ENCODE measurements around the gene CIC.
A peak's percentile ranks its signal among the peaks of the same experiment; 100 is the strongest.

Gene CIC

DNA sequence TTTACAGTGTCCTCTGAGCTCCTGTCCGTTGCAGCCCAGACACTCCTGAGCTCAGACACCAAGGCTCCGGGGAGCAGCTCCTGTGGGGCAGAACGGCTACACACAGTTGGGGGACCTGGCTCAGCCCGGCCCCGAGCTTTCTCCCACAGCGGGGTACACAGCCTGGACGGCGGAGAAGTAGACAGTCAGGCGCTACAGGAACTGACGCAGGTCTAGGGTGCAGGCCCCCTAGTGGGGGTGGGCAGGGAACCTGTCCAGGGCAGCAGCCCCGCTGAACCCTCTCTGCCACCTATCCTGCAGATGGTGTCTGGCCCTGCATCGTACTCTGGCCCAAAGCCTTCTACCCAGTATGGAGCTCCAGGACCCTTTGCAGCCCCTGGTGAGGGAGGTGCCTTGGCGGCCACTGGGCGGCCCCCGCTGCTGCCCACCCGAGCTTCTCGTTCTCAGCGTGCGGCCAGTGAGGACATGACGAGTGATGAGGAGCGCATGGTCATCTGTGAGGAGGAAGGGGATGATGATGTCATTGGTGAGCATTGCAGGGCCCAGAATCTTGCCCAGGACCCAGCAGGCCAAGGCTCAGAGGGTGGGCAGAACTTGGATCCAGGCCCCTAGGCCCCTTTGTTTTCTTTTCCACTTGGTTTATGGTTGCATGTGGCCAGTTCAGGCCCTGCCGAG, 20.0 kb downstream of the CIC start:
- DNase-seq (ENCODE audit: low read depth in 2 of 2) = no peak

DNA sequence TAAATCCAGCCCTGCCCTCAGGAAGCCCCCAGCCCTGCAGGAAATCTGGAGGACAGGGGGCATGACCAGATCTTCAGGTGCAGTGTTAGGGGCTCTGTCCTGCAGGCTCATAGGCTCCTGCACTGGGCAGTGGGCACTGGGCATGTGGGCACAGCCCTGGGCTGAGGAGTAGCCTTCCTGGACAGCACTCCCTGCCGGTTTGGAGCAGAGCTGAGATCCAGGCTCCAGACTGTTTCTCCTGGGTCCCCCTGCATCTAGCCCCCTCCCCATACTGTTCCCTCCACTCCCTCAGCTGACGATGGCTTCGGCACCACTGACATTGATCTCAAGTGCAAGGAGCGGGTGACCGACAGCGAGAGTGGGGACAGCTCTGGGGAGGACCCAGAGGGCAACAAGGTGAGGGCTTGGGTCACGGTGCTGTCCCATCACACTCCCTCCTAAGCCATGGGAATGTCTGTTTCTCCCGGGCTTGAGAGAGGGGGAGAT, 20.5 kb downstream of the CIC start:
- DNase-seq (ENCODE audit: low read depth in 2 of 2) = no peak

DNA sequence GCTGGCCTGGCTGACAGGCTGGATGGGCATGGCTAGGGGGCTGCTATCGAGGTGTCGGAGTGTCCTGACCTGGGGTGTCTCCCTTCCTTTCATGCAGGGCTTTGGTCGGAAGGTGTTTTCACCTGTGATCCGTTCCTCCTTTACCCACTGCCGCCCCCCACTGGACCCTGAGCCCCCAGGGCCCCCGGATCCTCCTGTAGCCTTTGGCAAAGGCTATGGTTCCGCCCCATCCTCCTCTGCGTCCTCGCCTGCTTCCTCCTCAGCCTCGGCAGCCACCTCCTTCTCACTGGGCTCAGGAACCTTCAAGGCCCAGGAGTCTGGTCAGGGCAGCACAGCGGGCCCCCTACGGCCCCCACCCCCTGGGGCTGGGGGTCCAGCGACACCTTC, 21.1 kb downstream of the CIC start:
- no peak for DNase-seq (ENCODE audit: low read depth in 2 of 2)

DNA sequence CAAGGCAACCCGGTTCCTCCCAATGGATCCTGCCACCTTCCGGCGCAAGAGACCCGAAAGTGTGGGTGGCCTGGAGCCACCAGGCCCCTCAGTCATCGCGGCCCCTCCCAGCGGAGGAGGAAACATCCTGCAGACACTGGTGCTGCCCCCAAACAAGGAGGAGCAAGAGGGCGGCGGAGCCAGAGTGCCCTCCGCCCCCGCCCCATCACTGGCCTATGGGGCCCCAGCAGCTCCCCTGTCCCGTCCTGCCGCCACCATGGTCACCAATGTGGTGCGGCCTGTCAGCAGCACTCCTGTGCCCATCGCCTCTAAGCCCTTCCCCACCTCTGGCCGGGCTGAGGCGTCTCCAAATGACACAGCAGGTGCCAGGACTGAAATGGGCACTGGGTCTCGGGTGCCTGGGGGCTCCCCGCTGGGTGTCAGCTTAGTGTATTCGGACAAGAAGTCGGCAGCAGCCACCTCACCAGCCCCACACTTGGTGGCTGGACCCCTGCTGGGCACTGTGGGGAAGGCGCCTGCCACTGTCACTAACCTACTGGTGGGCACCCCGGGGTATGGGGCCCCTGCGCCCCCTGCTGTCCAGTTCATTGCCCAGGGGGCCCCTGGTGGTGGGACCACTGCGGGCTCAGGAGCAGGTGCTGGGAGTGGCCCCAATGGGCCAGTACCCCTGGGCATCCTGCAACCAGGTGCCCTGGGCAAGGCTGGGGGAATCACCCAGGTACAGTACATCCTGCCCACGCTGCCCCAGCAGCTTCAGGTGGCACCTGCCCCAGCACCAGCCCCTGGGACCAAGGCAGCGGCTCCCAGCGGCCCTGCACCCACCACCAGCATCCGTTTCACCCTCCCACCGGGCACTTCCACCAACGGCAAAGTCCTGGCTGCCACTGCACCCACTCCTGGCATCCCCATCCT, 21.7 kb downstream of the CIC start:
- DNase-seq (ENCODE audit: low read depth in 2 of 2) = no peak

DNA sequence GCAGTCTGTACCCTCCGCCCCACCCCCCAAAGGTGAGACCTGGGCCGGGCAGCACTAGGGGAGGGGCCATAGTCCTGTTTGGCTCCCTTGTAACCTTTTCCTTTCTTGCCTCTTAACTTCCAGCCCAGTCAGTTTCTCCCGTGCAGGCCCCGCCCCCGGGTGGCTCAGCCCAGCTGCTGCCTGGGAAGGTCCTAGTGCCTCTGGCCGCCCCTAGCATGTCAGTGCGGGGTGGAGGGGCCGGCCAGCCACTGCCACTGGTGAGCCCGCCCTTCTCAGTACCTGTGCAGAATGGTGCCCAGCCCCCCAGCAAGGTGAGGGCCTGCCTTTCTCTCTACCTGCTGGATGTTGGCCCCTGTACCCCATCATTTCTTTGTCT, 22.4 kb downstream of the CIC start:
- DNase-seq (ENCODE audit: low read depth in 2 of 2) = no peak

DNA sequence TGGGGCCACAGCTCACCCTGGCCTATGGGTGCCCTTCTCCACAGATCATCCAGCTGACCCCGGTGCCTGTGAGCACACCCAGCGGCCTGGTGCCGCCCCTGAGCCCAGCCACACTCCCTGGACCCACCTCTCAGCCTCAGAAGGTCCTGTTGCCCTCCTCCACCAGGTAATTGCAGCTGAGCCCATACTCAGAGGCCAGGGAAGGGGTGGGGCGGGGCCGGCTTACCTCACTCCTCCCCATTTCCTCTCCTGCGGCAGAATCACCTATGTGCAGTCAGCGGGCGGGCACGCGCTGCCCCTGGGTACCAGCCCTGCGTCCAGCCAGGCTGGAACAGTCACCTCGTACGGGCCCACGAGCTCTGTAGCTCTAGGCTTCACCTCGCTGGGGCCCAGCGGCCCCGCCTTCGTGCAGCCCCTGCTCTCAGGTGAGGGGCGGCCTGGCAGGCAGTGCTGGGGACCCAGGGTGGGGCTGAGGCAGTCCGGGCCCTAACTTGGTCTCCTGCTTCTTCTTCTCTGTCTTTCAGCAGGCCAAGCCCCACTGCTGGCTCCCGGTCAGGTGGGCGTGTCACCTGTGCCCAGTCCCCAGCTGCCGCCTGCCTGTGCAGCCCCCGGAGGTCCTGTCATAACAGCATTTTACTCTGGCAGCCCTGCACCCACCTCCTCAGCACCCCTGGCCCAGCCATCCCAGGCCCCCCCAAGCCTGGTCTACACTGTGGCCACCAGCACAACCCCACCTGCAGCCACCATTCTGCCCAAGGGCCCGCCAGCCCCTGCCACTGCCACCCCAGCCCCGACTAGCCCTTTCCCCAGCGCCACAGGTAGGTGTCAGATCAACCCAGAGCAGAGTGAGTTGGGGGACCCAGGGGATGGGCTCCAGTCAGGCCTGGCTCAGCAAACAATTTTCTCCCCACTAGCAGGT, 23.2 kb downstream of the CIC start:
- DNase-seq (ENCODE audit: low read depth in 2 of 2) = no peak

DNA sequence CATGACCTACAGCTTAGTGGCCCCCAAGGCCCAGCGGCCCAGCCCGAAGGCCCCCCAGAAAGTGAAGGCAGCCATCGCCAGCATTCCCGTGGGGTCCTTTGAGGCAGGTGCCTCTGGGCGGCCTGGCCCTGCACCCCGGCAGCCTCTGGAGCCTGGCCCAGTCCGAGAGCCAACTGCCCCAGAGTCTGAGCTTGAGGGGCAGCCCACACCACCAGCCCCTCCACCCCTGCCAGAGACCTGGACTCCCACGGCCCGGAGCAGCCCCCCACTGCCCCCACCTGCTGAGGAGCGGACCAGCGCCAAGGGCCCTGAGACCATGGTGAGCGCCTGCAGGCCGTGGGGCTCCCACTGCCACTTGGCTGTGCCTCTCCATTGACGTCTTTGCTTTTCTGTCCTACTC, 23.9 kb downstream of the CIC start:
- no peak for DNase-seq (ENCODE audit: low read depth in 2 of 2)

DNA sequence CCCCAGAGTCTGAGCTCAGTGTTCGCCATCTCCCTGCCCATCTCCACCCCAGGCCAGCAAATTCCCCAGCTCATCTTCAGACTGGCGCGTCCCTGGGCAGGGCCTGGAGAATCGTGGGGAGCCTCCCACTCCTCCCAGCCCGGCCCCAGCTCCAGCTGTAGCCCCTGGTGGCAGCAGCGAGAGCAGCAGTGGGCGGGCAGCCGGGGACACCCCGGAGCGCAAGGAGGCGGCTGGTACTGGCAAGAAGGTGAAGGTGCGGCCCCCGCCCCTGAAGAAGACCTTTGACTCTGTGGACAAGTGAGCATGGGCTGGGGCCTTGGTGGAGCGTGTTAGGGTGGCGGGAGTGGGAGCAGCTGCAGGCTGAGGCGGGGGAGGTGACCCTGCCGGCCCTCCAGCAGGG, 24.5 kb downstream of the CIC start:
- DNase-seq (ENCODE audit: low read depth in 2 of 2) = no peak

DNA sequence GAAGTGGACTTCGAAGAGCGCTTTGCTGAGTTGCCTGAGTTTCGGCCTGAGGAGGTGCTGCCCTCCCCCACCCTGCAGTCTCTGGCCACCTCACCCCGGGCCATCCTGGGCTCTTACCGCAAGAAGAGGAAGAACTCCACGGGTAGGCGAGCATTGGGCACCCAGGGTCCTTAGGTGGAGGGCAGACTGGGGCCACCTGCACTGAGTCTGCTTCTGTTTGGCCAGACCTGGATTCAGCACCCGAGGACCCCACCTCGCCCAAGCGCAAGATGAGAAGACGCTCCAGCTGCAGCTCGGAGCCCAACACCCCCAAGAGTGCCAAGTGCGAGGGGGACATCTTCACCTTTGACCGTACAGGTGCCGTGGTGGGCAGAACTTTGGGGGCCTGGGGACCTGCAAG, 24.9 kb downstream of the CIC start:
- no peak for DNase-seq (ENCODE audit: low read depth in 2 of 2)

DNA sequence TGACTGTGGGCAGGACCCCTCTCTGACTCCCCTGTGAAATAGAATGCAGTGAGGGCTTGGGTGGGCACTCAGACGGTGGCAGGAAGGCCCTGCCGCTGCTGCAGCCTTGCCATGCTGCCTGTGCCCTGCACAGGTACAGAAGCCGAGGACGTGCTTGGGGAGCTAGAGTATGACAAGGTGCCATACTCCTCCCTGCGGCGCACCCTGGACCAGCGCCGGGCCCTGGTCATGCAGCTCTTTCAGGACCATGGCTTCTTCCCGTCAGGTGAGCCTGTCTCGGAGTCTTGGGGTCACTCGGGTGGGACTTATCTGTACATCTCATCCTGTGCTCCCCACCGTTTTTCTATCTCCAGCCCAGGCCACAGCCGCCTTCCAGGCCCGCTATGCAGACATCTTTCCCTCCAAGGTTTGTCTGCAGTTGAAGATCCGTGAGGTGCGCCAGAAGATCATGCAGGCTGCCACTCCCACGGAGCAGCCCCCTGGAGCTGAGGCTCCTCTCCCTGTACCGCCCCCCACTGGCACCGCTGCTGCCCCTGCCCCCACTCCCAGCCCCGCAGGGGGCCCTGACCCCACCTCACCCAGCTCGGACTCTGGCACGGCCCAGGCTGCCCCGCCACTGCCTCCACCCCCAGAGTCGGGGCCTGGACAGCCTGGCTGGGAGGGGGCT, 25.6 kb downstream of the CIC start:
- no peak for DNase-seq (ENCODE audit: low read depth in 2 of 2)

DNA sequence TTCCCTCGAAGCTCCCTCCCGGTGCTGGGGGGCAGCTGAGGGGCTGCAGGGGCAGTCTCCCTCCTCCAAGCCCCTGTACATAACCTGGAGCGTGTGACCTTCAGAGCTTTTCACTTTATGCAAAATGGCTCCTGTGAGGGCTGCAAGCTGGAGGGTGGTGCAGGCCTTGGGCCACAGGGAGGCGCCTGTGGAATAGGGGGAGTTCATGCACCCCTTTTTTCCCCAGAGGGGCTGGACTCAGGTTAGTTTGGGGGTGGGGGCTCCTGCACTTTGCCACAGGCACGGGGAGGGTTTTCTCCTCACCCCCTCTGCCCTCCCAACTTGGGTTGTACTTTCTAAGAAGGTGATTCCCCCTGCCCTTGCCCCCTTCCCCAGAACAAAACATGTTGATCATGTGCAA, 26.3 kb downstream of the CIC start:
- no peak for DNase-seq (ENCODE audit: low read depth in 2 of 2)

DNA sequence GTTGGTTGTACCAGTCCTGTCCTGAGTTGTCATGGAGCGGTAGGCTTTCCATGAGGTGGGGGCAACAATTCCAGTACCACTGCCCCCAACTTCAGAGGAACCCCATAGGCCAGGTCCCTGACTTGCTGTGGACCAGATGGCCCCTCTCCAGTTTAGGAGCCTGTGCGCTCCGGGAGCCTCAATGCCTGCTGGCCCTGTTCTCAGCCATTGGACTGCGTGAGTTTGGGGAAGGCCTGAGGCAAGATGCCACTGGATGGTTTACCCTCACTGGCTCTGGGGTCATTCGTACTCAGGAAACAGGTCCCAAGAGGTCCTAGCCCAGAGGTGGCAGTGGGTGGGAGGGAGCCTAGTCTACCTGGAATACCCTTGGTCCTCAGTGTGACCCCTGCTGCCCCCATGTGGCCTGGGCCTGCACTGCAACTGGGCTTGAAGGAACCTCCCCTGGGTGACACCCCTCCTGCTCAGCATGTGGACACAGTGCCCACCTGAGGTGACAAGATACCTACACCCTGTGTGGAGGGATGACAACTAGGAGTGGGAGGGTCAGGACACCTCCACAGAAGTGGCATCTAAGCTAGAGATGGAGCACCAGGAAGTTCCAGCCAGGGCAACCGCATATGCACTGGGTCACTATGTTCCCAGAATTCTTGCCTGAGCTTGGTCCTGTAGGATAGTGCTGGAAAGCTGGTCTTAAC, 26.9 kb downstream of the CIC start:
- DNase-seq (ENCODE audit: low read depth in 2 of 2) = peak; percentile 75 to 91

DNA sequence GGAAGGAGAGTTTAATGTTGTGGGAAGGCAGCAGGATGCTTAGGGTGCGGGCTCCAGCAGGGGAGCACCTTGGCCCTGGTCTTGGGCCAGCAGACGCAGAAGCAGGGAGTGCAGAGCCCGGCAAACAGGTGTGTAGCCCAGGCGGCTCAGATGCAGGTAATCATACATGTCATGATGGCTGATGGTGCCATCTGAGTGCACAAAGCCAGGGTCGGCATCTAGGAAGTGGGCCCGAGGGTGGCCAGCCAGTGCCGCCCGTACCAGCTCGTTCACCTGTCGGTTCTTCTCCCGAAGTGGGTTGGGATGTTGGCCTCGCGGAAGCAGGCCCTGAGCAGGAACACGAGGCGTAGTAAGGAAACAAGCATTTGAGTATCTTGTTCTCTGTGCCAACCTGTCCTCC, 28.0 kb downstream of the CIC start:
- no peak for DNase-seq (ENCODE audit: low read depth in 2 of 2)

DNA sequence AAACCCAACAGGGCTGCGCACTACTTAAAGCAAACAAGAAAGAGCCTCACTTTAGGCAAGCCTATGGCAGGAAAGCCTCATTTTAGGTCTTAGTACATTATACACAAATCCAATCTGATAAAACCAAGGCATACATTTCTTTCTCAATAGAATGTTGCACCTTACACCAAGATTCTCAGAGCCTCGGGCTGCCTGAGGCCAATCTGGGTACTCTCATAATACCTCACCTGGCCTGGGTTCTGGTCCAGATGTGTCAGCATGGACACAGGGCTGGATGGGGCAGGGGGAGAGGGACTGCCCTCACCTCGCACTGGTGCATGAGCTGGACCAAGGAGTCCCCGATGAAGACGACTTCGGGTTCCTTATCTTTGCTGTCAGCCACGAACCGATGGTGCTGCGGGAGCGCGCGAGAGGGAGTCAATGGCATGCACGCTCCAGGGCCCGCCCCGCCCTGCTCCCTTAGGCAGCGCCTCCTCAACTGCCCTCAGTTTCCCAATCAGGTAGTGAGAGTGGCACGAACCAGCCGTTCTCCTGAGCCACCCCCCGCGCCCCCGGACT, 32.7 kb downstream of the CIC start, which contains the start of gene PRR19:
Gene PRR19 (plus strand): TSS at position 487 of the 558 bp plus-strand sequence. CDS start 7,453 bp downstream, outside the sequence.
- DNase-seq (ENCODE audit: low read depth in 2 of 2) = no peak

DNA sequence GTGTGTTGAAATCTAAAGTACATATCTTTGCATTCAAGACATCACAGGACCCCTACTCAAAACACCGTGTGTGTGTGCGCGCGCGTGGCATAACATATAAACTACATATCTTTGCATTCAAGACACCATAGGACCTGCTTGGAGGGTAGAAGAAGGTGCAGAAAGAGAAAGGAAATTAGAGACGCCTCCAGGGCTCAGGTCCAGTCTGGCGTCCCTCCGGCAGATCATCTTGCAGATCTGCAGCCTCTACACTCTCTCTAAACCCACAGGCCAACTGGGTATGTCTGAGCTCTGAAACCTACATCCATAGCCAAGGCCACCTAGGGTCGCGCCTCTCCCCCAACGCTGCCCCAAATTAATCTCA, 34.0 kb downstream of the CIC start:
- DNase-seq (ENCODE audit: low read depth in 2 of 2) = no peak

DNA sequence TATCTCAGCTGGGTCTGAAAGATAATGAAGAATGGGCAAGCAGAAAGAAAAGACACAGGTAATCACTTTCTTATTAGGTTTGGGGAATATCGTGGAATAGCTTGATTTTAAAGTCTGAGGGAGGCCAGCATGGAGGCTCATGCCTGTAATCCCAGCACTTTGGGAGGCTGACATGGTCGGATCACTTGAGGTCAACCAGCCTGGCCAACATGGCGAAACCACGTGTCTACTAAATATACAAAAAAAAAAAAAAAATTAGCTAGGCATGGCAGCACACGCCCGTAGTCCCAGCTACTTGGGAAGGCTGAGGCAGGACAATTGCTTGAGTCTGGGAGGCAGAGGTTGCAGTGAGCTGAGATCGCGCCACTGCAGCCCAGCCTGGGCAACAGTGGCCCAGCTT, 34.8 kb downstream of the CIC start:
- no peak for DNase-seq (ENCODE audit: low read depth in 2 of 2)

DNA sequence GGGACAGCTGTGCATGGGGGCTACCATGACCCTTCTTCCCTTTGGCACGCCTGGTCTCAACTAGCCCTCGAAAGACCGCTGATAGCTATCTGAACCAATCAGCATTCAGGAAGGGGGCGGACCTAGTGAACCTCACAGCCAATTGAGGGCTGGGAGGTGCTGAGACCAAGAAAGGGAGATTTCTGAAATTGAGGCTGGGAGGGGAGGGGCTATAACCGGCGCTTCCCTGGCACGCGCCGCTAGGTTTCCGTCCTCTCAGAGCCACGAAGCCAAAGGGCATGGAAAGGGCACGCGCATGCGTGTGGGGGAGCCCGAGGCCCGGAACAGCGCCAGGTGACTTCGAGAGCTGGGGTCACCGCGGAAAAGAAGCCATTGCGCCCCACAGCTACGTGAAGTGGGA, 37.6 kb downstream of the CIC start:
- DNase-seq (ENCODE audit: low read depth in 2 of 2) = no peak

DNA sequence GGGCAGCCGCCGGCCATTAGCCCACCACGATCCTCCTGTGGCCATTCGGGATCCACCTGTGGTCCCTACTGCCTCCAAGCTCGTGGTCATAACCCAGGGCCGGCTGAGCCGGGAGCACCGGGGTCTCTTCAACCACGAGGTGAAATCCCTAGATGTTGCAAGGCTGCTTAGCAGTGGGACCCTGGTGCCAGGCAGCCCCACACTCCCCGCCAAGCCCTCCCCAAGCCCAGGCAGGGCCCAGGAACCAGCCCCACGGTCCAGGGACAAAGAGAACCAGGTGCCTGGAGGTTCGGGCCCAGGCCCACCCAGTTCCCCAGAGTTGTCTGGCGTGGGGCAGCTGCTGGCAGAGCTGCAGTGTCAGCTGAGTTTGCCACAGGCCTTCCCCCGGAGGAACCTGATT, 40.6 kb downstream of the CIC start:
- no peak for DNase-seq (ENCODE audit: low read depth in 2 of 2)

DNA sequence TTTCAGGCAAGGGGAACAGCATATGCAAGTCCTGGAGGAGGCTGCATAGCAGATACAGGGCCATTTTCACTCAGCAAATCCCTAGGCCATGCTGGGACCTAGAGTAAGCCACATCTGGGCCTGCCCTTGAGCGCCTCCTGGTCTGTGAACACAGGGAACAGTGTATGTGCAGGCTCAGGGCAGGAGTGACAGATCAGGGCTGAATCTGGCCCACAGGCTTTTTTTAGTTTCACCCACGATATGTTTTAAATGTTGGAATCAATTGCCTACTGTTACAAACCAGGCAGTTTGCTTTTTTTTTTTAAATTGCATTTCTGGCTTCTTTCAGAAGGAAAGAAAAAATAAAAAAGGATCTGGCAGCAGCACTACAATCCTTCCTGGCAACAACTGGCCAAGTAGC, 42.6 kb downstream of the CIC start:
- no peak for DNase-seq (ENCODE audit: low read depth in 2 of 2)

DNA sequence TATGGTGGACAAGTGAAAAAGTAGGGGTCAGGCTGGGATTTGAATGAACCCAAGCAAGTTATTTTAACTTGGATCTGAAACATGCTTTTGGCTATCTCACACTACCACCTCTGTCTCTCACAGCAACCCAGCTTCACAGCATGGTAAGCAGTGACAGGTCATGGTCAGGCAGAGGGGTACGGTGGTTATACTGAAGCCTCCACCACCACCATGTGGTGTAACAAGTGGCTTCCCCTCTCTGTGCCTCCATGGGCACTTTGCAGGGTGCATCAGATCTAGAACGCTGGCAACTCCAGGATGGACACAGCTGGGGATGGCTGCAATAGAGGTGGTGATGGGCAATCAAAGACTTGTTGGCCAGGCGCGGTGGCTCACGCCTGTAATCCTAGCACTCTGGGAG, 43.3 kb downstream of the CIC start:
- no peak for DNase-seq (ENCODE audit: low read depth in 2 of 2)
